ENCODE results near the gene ANKRD11.
"Not testable (repeated sequence)": the region's sequence is repeated elsewhere in the genome, so short reads cannot be mapped to it uniquely, and the experiment has no call there.

ANKRD11 gene

GRCh38 chr16:89478576-89479221 is 11.7 kb downstream of the ANKRD11 start:
- DNase-seq, result no peak

DNA sequence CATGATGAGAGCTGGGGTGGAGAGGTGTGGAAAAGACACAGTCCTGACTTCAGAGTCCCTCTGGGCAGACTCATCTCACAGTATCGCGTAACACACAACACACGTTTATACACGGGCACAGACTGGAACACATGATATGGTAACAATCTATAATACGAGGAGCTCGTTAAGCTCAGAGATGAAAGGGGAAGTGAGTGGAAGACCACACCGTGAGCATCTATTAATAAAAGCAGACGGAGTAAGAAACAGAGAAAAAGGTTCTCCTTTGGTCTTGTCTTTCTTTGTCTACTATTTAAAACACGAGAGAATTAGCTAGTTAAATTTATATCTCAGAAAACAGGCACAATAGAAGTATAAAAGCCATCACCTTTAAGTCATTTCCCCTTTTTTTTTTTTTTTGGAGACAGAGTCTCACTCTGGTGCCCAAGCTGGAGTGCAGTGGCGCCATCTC is 13.5 kb downstream of the ANKRD11 start:
- no peak for DNase-seq

DNA sequence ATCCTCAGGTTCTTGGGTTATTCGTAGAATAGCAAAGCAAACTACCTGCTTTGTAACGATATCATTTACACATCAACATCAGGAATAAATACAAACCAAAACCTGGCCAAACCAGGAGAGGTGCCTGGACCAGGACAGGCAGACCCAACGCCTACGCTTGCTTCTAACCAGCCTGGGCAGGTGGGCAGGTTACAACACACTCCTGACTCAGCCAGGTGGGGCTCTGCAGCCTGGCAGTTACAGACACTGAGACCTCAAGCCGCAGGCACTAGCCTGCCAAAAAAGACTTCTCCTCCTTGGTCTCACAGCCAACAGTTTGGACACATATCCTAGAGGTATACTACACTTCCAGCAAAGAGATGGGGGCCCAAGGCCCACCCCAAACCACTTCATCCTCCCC is 14.0 kb downstream of the ANKRD11 start:
- no peak for DNase-seq

GRCh38 chr16:89475144-89475543 is 15.2 kb downstream of the ANKRD11 start:
- DNase-seq, result no peak

- peak; percentile 40 for DNase-seq
Observed at GRCh38 chr16:89473791-89474414, 16.5 kb downstream of the ANKRD11 start.

- no peak for DNase-seq
Observed at GRCh38 chr16:89473136-89473712, 17.1 kb downstream of the ANKRD11 start.

- no peak for DNase-seq
Observed at GRCh38 chr16:89472711-89473075, 17.7 kb downstream of the ANKRD11 start.

- DNase-seq, result no peak
Observed at GRCh38 chr16:89467382-89467781, 23.0 kb downstream of the ANKRD11 start.

GRCh38 chr16:89466920-89467319 is 23.4 kb downstream of the ANKRD11 start:
- DNase-seq, result no peak

- not testable (repeated sequence) for DNase-seq
Observed at GRCh38 chr16:89463312-89463711, 27.0 kb downstream of the ANKRD11 start.

GRCh38 chr16:89462639-89463038 is 27.7 kb downstream of the ANKRD11 start:
- DNase-seq, result not testable (repeated sequence)

DNA sequence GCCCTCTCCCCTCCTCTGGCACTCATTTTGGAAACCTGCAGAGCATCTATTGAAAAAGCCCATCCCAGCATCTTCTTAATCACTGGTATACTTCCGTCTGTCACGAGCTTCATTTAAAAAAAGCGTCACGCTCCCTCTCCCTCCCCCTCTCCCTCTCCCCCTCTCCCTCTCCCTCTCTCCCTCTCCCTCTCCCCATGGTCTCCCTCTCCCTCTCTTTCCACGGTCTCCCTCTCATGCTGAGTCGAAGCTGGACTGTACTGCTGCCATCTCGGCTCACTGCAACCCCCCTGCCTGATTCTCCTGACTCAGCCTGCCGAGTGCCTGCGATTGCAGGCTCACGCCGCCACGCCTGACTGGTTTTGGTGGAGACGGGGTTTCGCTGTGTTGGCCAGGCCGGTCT is 28.5 kb downstream of the ANKRD11 start:
- DNase-seq, result not testable (repeated sequence)

DNA sequence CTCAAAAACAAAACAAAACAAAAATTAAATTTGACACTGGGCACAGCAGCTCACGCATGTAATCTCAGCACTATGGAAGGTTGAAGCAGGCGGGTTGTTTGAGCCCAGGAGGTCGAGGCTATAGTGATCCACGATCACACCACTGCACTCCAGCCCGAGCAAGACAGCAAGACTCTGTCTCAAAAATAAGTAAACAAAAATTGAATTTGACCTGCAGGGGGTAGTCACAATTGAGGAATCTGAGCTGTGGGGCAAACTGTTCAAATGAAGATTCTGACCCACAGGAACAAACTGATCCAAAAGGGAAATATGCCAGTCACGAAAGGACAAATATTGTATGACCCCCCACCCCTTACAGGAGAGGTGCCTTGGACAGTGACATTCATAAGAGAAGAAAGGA is 29.8 kb downstream of the ANKRD11 start:
- DNase-seq, result no peak

DNA sequence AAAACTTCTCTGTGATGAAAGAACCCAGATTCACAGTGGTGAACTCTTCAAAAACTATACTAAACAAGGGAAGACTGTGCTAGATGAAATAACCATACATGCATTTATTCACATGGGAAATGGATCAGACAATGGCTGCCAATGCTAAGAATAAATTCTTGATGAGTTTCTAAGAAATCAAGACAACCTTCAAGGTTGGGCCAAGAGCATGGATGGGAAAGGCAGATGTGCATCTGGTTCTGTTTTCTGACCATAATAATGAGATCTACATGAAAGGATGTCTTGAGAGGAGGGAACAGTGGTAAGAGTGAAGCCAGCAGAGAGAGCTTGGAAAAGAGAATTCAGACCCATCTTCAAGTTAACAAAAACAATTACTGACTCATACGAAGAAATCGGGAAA is 31.4 kb downstream of the ANKRD11 start:
- DNase-seq, result no peak

DNA sequence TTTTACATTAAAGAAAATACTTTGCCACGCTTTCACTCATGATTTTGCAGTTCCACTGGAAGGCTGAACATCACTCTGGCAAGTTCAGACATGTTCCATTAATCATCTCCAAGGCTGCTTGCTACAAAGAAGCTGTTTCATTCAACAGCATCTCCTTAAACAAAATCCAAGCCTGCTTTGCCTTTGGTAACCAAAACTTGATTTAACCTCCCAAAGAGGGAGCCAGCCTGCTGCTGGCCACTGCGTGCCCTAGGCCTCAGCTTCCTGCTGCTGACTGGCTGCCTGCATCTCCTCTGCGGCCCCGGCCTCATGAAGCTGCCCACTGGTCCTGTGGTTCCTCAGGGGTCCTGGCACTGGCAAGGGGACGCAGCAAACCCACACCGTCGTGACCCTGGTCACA is 31.8 kb downstream of the ANKRD11 start:
- DNase-seq, result no peak

DNA sequence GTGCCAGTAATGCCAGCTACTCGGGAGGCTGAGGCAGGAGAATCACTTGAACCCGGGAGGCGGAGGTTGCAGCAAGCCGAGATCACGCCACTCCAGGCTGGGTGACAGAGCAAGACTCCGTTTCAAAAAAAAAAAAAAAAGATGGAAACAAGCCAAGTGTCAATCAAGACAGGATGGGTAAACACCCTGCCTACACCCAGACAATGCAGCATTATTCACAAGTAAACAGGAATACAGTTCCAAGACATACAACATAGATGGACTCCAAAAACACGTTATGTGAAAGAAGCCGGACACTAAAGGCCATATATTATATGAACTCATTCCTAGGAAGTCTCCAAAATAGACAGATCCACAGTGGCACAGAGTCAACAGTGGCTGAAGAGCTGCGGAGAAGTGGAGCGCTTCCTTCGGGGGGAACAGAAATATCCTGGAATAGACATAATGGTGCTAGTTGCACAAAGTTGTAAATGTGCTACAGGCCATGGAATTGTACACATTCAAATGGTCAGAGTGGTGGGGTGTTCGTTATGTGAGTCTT is 33.9 kb downstream of the ANKRD11 start:
- no peak for DNase-seq

- no peak for DNase-seq
Observed at GRCh38 chr16:89455692-89456091, 34.7 kb downstream of the ANKRD11 start.

- DNase-seq, result peak; percentile 45
Observed at GRCh38 chr16:89455178-89455577, 35.2 kb downstream of the ANKRD11 start.

DNA sequence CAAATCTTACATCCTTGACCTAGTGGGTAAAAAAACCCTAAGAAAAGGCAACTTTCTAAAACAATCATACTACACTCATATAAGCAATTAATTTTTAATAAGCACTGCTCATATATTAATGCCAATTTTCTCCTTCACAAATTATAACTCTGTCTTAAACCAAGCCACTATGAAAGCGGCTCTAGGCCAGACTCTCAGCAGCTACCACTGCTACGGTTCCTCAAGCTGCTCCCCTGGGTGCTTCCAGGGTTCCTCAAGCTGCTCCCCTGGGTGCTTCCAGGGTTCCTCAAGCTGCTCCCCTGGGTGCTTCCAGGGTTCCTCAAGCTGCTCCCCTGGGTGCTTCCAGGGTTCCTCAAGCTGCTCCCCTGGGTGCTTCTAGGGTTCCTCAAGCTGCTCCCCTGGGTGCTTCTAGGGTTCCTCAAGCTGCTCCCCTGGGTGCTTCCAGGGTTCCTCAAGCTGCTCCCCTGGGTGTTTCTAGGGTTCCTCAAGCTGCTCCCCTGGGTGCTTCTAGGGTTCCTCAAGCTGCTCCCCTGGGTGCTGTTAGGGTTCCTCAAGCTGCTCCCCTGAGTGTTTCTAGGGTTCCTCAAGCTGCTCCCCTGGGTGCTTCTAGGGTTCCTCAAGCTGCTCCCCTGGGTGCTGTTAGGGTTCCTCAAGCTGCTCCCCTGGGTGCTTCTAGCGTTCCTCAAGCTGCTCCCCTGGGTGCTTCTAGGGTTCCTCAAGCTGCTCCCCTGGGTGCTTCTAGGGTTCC is 35.8 kb downstream of the ANKRD11 start:
- not testable (repeated sequence) for DNase-seq

GRCh38 chr16:89453501-89454321 is 36.6 kb downstream of the ANKRD11 start:
- no peak for DNase-seq

DNA sequence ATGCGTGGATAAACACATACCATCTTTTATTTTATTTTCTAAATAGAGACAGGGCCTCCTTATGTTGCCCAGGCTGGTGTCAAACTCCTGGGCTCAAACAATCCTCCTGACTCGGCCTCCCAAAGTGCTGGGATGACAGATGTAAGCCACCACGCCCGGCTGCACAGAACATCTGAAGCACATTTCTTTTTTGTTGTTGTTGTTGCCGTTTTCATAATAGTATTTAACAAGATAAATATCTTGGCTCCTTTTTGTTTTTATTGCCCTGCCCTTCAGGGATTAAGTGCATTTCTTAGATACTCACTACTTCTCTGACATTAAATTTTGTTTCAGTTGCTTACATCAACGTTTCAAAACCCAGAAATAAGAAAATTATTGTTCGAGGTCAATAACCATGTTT is 37.4 kb downstream of the ANKRD11 start:
- no peak for DNase-seq

GRCh38 chr16:89452241-89452640 is 38.1 kb downstream of the ANKRD11 start:
- DNase-seq, result peak; percentile 27

GRCh38 chr16:89450537-89450936 is 39.8 kb downstream of the ANKRD11 start:
- no peak for DNase-seq
